ENCODE data around the gene VSIG10L. TPM values are rescaled to one million over a fixed set of nuclear protein-coding genes. Genes with fewer than 3 reads are reported as not detected.

Gene VSIG10L
- total RNA-seq, 1 experiment from 2014 or later, result 11.6 TPM

- POLR2A ChIA-PET, result no interaction called here
- H3K4me3 Mint-ChIP-seq, result no peak overlapping the region
- ATAC-seq (no peak), DNase-seq (ENCODE audit: low spot score) (no peak)
- peaks cover 22% of the 10 kb centered on the region for H3K9me3 Mint-ChIP-seq
- peaks cover 8% of the 10 kb centered on the region for H3K4me1 Mint-ChIP-seq
- no peak overlapping the region for H3K27ac Mint-ChIP-seq
- CTCF ChIA-PET, result interaction anchor here (3.4 kb wide), 1 partner anchor 9 kb away, joined by 21 read pairs; no protein-coding TSS in a partner anchor
- peaks cover 21% of the 10 kb centered on the region for H3K27me3 Mint-ChIP-seq (ENCODE audit: low read depth)
- peaks cover 33% of the 10 kb centered on the region for H3K36me3 Mint-ChIP-seq
- no peak for TF ChIP-seq ZNF423 (CRISPR knock-in tag; IDR thresholded peaks at IDR 0.05)
- TF ChIP-seq, protein P1, sequence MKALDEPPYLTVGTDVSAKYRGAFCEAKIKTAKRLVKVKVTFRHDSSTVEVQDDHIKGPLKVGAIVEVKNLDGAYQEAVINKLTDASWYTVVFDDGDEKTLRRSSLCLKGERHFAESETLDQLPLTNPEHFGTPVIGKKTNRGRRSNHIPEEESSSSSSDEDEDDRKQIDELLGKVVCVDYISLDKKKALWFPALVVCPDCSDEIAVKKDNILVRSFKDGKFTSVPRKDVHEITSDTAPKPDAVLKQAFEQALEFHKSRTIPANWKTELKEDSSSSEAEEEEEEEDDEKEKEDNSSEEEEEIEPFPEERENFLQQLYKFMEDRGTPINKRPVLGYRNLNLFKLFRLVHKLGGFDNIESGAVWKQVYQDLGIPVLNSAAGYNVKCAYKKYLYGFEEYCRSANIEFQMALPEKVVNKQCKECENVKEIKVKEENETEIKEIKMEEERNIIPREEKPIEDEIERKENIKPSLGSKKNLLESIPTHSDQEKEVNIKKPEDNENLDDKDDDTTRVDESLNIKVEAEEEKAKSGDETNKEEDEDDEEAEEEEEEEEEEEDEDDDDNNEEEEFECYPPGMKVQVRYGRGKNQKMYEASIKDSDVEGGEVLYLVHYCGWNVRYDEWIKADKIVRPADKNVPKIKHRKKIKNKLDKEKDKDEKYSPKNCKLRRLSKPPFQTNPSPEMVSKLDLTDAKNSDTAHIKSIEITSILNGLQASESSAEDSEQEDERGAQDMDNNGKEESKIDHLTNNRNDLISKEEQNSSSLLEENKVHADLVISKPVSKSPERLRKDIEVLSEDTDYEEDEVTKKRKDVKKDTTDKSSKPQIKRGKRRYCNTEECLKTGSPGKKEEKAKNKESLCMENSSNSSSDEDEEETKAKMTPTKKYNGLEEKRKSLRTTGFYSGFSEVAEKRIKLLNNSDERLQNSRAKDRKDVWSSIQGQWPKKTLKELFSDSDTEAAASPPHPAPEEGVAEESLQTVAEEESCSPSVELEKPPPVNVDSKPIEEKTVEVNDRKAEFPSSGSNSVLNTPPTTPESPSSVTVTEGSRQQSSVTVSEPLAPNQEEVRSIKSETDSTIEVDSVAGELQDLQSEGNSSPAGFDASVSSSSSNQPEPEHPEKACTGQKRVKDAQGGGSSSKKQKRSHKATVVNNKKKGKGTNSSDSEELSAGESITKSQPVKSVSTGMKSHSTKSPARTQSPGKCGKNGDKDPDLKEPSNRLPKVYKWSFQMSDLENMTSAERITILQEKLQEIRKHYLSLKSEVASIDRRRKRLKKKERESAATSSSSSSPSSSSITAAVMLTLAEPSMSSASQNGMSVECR (CRISPR knock-in tag; IDR thresholded peaks at IDR 0.05; ENCODE audit: borderline replicate concordance), result no peak
- TF ChIP-seq, protein P2, sequence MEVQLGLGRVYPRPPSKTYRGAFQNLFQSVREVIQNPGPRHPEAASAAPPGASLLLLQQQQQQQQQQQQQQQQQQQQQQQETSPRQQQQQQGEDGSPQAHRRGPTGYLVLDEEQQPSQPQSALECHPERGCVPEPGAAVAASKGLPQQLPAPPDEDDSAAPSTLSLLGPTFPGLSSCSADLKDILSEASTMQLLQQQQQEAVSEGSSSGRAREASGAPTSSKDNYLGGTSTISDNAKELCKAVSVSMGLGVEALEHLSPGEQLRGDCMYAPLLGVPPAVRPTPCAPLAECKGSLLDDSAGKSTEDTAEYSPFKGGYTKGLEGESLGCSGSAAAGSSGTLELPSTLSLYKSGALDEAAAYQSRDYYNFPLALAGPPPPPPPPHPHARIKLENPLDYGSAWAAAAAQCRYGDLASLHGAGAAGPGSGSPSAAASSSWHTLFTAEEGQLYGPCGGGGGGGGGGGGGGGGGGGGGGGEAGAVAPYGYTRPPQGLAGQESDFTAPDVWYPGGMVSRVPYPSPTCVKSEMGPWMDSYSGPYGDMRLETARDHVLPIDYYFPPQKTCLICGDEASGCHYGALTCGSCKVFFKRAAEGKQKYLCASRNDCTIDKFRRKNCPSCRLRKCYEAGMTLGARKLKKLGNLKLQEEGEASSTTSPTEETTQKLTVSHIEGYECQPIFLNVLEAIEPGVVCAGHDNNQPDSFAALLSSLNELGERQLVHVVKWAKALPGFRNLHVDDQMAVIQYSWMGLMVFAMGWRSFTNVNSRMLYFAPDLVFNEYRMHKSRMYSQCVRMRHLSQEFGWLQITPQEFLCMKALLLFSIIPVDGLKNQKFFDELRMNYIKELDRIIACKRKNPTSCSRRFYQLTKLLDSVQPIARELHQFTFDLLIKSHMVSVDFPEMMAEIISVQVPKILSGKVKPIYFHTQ (CRISPR knock-in tag; IDR thresholded peaks at IDR 0.05), result no peak
- TF ChIP-seq FOXP4 (CRISPR knock-in tag; IDR thresholded peaks at IDR 0.05), result no peak
- TF ChIP-seq STAT6 (CRISPR knock-in tag; conservative IDR thresholded peaks at IDR 0.05; ENCODE audit: low read depth), result no peak
- no peak for TF ChIP-seq ZNF671 (CRISPR knock-in tag; IDR thresholded peaks at IDR 0.05)
- TF ChIP-seq, protein P3, sequence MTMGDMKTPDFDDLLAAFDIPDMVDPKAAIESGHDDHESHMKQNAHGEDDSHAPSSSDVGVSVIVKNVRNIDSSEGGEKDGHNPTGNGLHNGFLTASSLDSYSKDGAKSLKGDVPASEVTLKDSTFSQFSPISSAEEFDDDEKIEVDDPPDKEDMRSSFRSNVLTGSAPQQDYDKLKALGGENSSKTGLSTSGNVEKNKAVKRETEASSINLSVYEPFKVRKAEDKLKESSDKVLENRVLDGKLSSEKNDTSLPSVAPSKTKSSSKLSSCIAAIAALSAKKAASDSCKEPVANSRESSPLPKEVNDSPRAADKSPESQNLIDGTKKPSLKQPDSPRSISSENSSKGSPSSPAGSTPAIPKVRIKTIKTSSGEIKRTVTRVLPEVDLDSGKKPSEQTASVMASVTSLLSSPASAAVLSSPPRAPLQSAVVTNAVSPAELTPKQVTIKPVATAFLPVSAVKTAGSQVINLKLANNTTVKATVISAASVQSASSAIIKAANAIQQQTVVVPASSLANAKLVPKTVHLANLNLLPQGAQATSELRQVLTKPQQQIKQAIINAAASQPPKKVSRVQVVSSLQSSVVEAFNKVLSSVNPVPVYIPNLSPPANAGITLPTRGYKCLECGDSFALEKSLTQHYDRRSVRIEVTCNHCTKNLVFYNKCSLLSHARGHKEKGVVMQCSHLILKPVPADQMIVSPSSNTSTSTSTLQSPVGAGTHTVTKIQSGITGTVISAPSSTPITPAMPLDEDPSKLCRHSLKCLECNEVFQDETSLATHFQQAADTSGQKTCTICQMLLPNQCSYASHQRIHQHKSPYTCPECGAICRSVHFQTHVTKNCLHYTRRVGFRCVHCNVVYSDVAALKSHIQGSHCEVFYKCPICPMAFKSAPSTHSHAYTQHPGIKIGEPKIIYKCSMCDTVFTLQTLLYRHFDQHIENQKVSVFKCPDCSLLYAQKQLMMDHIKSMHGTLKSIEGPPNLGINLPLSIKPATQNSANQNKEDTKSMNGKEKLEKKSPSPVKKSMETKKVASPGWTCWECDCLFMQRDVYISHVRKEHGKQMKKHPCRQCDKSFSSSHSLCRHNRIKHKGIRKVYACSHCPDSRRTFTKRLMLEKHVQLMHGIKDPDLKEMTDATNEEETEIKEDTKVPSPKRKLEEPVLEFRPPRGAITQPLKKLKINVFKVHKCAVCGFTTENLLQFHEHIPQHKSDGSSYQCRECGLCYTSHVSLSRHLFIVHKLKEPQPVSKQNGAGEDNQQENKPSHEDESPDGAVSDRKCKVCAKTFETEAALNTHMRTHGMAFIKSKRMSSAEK (CRISPR knock-in tag; IDR thresholded peaks at IDR 0.05; ENCODE audit: borderline replicate concordance), result no peak
- TF ChIP-seq JAZF1 (CRISPR knock-in tag; IDR thresholded peaks at IDR 0.05), result no peak
- no peak for TF ChIP-seq GRHL2 (CRISPR knock-in tag; IDR thresholded peaks at IDR 0.05; ENCODE audit: insufficient replicate concordance, severe bottlenecking)
- TF ChIP-seq NR2C2 (CRISPR knock-in tag; IDR thresholded peaks at IDR 0.05), result no peak
- no peak for TF ChIP-seq ZNF121 (CRISPR knock-in tag; IDR thresholded peaks at IDR 0.05)
- TF ChIP-seq RELA (CRISPR knock-in tag; IDR thresholded peaks at IDR 0.05; ENCODE audit: borderline replicate concordance), result no peak
- no peak for TF ChIP-seq ZNF281 (CRISPR knock-in tag; IDR thresholded peaks at IDR 0.05)
- TF ChIP-seq E2F5 (CRISPR knock-in tag; IDR thresholded peaks at IDR 0.05), result no peak
- no peak for TF ChIP-seq ZNF396 (CRISPR knock-in tag; IDR thresholded peaks at IDR 0.05; ENCODE audit: borderline replicate concordance)
- TF ChIP-seq ZNF317 (CRISPR knock-in tag; IDR thresholded peaks at IDR 0.05; ENCODE audit: borderline replicate concordance, low read depth), result no peak
Observed at GRCh38 chr19:51329411-51329810, 12.5 kb downstream of the VSIG10L start.

Data from WTC11 (cell line).